GM23248 (cell line): Measurements from ENCODE around the gene USP31.

ENCODE experiments used
- EZH2 ChIP-seq: fragments of 200-600 bp; sonication (generic); IDR thresholded peaks from 2 replicates; pipeline ENCODE4 v1.6.1; 2018; ENCODE audit warnings: antibody characterized with exemption, mild to moderate bottlenecking; ENCODE audit not compliant: insufficient read depth, poor library complexity, severe bottlenecking
- EZH2phosphoT487 ChIP-seq: fragments of 200-600 bp; sonication (generic); IDR thresholded peaks from 2 replicates; pipeline ENCODE4 v1.6.1; 2018; ENCODE audit warnings: antibody characterized with exemption, moderate library complexity, mild to moderate bottlenecking, low read depth; ENCODE audit not compliant: insufficient read depth

DNA sequence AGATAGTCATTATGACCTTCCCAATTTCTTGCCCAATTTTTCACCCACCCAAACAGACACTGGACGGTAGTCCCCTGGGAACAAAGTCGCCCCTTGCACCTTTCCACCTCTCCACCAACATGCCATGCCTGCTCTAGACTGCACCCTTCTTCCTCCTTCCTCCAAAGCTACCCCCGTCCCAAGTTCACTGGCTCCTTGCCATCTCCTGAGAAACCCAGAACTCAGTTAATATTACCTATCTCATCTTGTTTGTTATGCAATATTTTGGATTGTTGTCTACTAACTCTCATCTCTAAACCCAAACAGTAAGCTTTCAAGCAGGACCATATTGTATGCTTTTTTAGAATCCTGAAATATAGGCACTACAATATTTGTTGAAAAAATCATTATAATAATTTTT lies 63.3 kb downstream of the USP31 start:
- TF ChIP-seq EZH2 (no peak), EZH2phosphoT487 (no peak)
